Raji (cell line): ENCODE measurements around the gene LCMT1.

Experiments used
- POLR2A ChIP-seq: IDR thresholded peaks from 2 replicates; pipeline ENCODE4 v1.6.1; 2011; ENCODE audit warnings: low read depth, low read length, control low read depth; ENCODE audit not compliant: insufficient read depth

Gene LCMT1

GRCh38 chr16:25158401-25158800, 46.9 kb downstream of the LCMT1 start:
- TF ChIP-seq POLR2A: no peak

GRCh38 chr16:25161753-25162367, 50.3 kb downstream of the LCMT1 start:
- TF ChIP-seq POLR2A: no peak

GRCh38 chr16:25163683-25164082, 52.1 kb downstream of the LCMT1 start:
- no peak for TF ChIP-seq POLR2A

DNA sequence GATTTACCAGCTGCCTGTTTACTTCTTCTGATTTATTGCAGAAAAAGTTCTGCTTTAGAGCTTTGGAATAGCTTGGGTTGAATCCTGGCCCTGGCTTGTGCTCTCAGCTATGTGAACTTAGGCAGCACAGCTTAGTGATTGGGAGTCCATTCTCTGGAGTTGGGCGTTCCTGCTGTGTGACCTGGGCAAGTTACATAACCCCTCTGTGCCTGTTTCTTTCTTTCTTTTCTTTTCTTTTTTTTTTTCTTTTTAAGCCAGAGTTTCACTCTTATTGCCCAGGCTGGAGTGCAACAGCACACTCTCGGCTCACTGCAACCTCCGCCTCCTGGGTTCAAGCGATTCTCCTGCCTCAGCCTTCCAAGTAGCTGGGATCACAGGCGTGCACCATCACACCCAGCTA, 53.7 kb downstream of the LCMT1 start:
- no peak for TF ChIP-seq POLR2A

GRCh38 chr16:25171390-25171789, 59.8 kb downstream of the LCMT1 start:
- TF ChIP-seq POLR2A: no peak

- TF ChIP-seq POLR2A: no peak
These were observed 61.3 kb downstream of the LCMT1 start for GRCh38 chr16:25172831-25173230.

DNA sequence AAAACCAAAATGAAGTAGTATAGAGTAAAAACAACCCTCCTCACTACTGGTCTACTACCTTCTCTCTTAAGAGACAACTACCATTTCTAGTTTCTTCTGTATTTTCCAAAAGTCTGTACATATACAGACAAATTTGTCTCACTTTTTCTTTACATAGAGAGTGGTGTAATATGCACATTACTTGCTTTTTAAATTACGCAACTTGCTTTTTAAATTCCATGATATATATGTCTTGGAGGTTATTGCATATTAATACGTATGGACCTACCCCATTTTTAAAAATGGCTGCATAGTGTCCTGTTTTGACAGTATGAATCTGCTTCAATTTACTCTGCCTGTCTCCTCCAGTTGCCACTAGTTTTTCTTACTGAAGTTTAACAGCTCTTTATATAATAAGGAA, 62.7 kb downstream of the LCMT1 start:
- no peak for TF ChIP-seq POLR2A

- no peak for TF ChIP-seq POLR2A
These were observed 64.6 kb downstream of the LCMT1 start for GRCh38 chr16:25176136-25176535.

- TF ChIP-seq POLR2A: no peak
These were observed 65.9 kb downstream of the LCMT1 start for GRCh38 chr16:25177512-25177830.

- TF ChIP-seq POLR2A: no peak
These were observed 66.5 kb downstream of the LCMT1 start for GRCh38 chr16:25177831-25178688.

DNA sequence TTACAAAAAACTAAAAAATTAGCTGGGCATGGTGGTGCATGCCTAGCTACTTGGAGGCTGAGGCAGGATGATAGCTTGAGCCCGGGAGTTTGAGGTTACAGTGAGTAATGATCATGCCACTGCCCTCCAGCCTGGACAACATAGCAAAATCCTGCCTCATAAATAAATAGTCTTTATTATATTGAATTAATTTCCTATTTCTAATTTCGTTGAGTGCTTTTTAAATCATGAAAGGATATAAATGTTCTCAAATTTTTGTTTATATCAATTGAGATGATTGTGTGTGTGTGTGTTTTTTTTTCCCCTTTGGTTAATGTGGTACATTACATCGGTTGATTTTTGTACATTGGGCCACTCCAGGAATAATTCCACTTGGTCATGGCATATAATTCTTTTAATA, 73.2 kb downstream of the LCMT1 start:
- TF ChIP-seq POLR2A: no peak

DNA sequence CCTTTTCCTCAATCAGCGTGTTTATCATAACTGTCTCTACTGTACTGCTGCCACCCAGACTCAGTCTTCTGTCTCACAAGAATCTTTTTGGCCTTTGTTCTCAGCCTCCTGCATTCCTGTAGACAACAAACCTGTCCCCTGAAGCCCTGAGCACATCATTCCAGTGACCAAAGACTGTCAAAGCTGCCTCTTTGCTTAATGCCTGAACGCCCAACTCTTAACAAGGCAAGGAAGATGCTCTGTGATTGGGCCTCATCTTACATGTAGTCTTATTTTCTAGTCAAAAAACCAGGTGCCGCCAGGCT, 75.9 kb downstream of the LCMT1 start:
- TF ChIP-seq POLR2A: no peak

DNA sequence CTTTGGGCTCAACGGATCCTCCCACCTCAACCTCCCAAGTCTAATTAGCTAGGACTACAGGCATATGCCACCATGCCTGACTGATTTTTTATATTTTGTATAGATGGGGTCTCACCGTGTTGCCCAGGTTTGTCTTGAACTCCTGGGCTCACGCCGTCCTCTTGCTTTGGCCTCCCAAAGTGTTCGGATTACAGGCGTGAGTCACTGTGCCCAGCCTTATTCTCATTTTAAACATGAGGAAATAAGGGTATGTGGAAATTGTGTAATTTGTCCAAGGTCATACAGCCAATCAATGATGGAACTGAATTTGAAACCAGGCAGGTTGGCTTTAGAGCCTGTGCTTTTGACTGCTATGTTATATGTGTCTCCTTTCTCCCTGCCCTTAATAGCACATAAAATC, 77.8 kb downstream of the LCMT1 start:
- no peak for TF ChIP-seq POLR2A

- TF ChIP-seq POLR2A: no peak
These were observed 80.6 kb downstream of the LCMT1 start for GRCh38 chr16:25192096-25192495.

- TF ChIP-seq POLR2A: no peak
These were observed 82.8 kb downstream of the LCMT1 start for GRCh38 chr16:25194273-25194878.

DNA sequence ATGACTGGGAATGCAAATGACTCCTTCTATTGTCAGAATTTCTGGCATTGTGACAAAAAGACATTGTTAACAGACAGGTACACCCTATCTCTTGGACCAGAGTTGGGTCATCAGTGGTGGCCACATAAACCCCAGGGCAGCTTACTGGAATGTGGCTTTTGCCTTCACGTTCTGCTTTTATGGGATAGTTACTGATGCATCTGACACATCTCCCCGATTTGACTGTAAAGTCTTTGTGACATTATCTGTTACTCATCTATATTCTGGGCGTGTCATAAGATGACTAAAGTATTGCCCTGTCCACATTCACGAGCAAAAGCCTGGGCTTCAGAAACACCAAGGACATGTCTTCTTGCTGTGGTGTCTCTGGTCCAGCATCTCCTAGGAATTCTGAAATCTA, 86.5 kb downstream of the LCMT1 start:
- no peak for TF ChIP-seq POLR2A
